Karpas-422 (cell line): ENCODE results near the gene EIF4ENIF1. TPM values are rescaled to one million over a fixed set of nuclear protein-coding genes. Genes with fewer than 3 reads are reported as not detected.
"Not testable (repeated sequence)": the region's sequence is repeated elsewhere in the genome, so short reads cannot be mapped to it uniquely, and the experiment has no call there.

Experiments
- DNase-seq: peaks from one replicate; pipeline ENCODE4 v3.0.0-alpha.2; 2015
- H2AFZ ChIP-seq: fragments of 200-600 bp; sonication (generic); 2 replicates; pipeline ENCODE4 v1.6.1; 2014; ENCODE audit warnings: antibody characterized with exemption, low read length, mixed read lengths
- H3K27ac ChIP-seq: fragments of 200-600 bp; sonication (generic); 2 replicates; pipeline ENCODE4 v1.5.1; 2014; ENCODE audit warnings: mild to moderate bottlenecking, low read length, moderate library complexity
- H3K27me3 ChIP-seq: fragments of 200-600 bp; sonication (generic); 2 replicates; pipeline ENCODE4 v1.6.1; 2014; ENCODE audit warnings: low read length, mixed read lengths
- H3K36me3 ChIP-seq: fragments of 200-600 bp; sonication (generic); 2 replicates; pipeline ENCODE4 v1.6.1; 2014; ENCODE audit warnings: low read length, mixed read lengths; ENCODE audit not compliant: insufficient read depth
- H3K4me1 ChIP-seq: fragments of 200-600 bp; sonication (generic); 2 replicates; pipeline ENCODE4 v1.6.1; 2014; ENCODE audit warnings: mild to moderate bottlenecking, low read length, mixed read lengths
- H3K4me2 ChIP-seq: fragments of 200-600 bp; sonication (generic); 2 replicates; pipeline ENCODE4 v1.6.1; 2014; ENCODE audit warnings: low read length, low read depth, mild to moderate bottlenecking; ENCODE audit not compliant: poor library complexity, severe bottlenecking
- H3K4me3 ChIP-seq: fragments of 200-600 bp; sonication (generic); 2 replicates; pipeline ENCODE4 v1.5.1; 2014; ENCODE audit warnings: mild to moderate bottlenecking, antibody characterized with exemption, low read length, mixed read lengths
- H3K79me2 ChIP-seq: fragments of 200-600 bp; sonication (generic); 2 replicates; pipeline ENCODE4 v1.6.1; 2014; ENCODE audit warnings: mild to moderate bottlenecking, low read length, mixed read lengths
- H3K9ac ChIP-seq: fragments of 200-600 bp; sonication (generic); 2 replicates; pipeline ENCODE4 v1.6.0; 2014; ENCODE audit warnings: low read length
- H3K9me2 ChIP-seq: fragments of 200-600 bp; sonication (generic), shearing (Covaris generic); replicated peaks from 2 replicates; pipeline ENCODE4 v1.6.0; 2014; ENCODE audit warnings: mild to moderate bottlenecking, low read length, moderate library complexity; ENCODE audit not compliant: insufficient read depth
- H3K9me3 ChIP-seq: fragments of 300-700, 200-600 bp; sonication (generic); 2 replicates; pipeline ENCODE4 v1.6.1; 2014; ENCODE audit warnings: low read length, mixed read lengths
- H4K20me1 ChIP-seq: fragments of 200-600 bp; sonication (generic); 2 replicates; pipeline ENCODE4 v1.6.1; 2014; ENCODE audit warnings: mild to moderate bottlenecking, antibody characterized with exemption, low read length, low read depth; ENCODE audit not compliant: insufficient read depth
- total RNA-seq: library from RNA; depleted of rRNA; stranded (reverse); fragments of >200 nt; shearing (Covaris generic); gene quantifications from 2 replicates; pipeline ENCODE4 v1.2.3, GENCODE V29; 2014; ENCODE audit warnings: low replicate concordance

EIF4ENIF1 gene
- total RNA-seq, 1 experiment from 2014 or later = 25.4 TPM

DNA sequence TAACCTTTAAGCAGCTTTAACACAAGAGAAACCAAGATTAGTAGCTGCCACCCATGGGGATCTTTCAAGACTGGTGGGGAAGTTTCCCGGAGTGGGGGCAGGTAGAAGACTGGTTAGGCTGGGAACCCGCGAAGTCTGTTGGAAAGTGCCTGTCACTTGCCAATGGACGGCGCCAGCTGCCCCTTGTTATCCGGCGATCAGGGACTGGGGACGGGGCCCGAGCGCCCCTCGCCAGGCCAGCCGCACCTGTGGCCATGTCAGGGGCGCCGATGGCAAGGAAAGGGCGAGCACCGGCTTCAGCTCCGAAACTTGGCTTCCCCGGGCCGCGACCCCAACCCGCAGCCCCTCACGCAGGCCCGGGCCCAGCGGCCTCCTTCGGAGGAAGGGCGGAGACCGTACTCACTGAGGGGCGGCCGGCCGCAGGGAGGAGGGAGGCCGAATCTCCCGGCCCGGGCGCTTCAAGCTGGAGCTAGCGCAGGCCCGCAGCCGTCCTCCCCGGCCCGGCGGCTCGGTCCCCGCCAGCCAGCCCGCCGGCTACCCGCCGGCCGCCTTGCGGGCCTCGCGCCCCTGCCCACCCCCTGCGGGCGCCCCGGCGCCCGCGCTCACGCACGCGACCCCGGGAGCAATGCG, 539 bp downstream of the EIF4ENIF1 start:
- peaks cover 23% of the 10 kb centered on the region for H3K36me3 ChIP-seq
- peak; percentile 57 for DNase-seq
- peak overlapping the region; percentile 92 for H3K4me2 ChIP-seq
- H2AFZ ChIP-seq = 0 out of 2 replicates have a peak overlapping the region, but pooled peaks have one; percentile 16
- peaks cover 43% of the 10 kb centered on the region for H3K4me1 ChIP-seq
- H4K20me1 ChIP-seq = 0 out of 2 replicates have a peak, but pooled peaks cover 4% of the 10 kb centered on the region
- no peaks in the 10 kb centered on the region for H3K27me3 ChIP-seq
- peak overlapping the region; percentile 87 for H3K9ac ChIP-seq
- H3K9me3 ChIP-seq = no peaks in the 10 kb centered on the region
- H3K9me2 ChIP-seq = no peaks in the 10 kb centered on the region
- peak overlapping the region; percentile 94 for H3K4me3 ChIP-seq
- H3K79me2 ChIP-seq = peaks cover 56% of the 10 kb centered on the region
- peak overlapping the region; percentile 99 for H3K27ac ChIP-seq

- Histone ChIP-seq H3K9me3 (no peaks in the 10 kb centered on the region), H2AFZ (no peak overlapping the region), H3K79me2 (peaks cover 63% of the 10 kb centered on the region)
Observed at GRCh38 chr22:31488346-31488883, 1.2 kb downstream of the EIF4ENIF1 start.

DNA sequence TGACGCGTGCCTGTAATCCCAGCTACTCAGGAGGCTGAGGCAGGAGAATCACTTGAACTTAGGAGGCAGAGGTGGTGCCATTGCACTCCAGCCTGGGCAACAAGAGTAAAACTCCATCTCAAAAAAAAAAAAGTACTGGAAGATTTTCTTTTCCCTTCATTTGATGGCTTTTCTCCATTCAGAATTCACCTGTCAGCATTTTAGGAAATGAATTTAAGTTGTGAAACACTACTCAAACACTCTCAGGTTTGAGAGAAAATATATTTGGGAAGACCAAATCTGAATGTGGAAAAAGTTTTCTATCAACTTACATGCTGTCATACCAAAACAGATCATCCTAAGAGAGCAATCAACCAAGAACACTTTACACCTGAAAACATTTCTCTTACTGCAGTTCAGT, 2.7 kb downstream of the EIF4ENIF1 start:
- no peak for DNase-seq
- peaks cover 30% of the 10 kb centered on the region for H3K4me1 ChIP-seq
- H3K79me2 ChIP-seq = peaks cover 77% of the 10 kb centered on the region
- no peak overlapping the region for H3K27ac ChIP-seq
- no peaks in the 10 kb centered on the region for H3K9me3 ChIP-seq
- H3K9ac ChIP-seq = no peak overlapping the region
- no peak overlapping the region for H2AFZ ChIP-seq
- peaks cover 35% of the 10 kb centered on the region for H3K36me3 ChIP-seq
- H3K9me2 ChIP-seq = no peaks in the 10 kb centered on the region
- 0 out of 2 replicates have a peak, but pooled peaks cover 4% of the 10 kb centered on the region for H4K20me1 ChIP-seq
- no peak overlapping the region for H3K4me3 ChIP-seq
- H3K4me2 ChIP-seq = peak overlapping the region; percentile 92
- H3K27me3 ChIP-seq = no peaks in the 10 kb centered on the region

More at GRCh38 chr22:31488346-31488883, 1.2 kb downstream of the EIF4ENIF1 start:
- Histone ChIP-seq H3K4me2 (peak overlapping the region; percentile 92), H3K27me3 (no peaks in the 10 kb centered on the region), H3K9me2 (no peaks in the 10 kb centered on the region), H3K36me3 (peaks cover 30% of the 10 kb centered on the region), H3K4me1 (peaks cover 36% of the 10 kb centered on the region), H3K4me3 (peak overlapping the region; percentile 94), H3K9ac (peak overlapping the region; percentile 87), H4K20me1 (0 out of 2 replicates have a peak, but pooled peaks cover 4% of the 10 kb centered on the region), H3K27ac (peak overlapping the region; percentile 99)
- DNase-seq = peak; percentile 52

GRCh38 chr22:31486369-31486768, 3.3 kb downstream of the EIF4ENIF1 start:
- peaks cover 81% of the 10 kb centered on the region for H3K79me2 ChIP-seq
- not testable (repeated sequence) for H3K9ac ChIP-seq, H2AFZ ChIP-seq, H3K27ac ChIP-seq, H3K4me3 ChIP-seq, H3K4me2 ChIP-seq, H4K20me1 ChIP-seq, H3K27me3 ChIP-seq, H3K9me3 ChIP-seq, DNase-seq, H3K9me2 ChIP-seq
- peaks cover 41% of the 10 kb centered on the region for H3K36me3 ChIP-seq
- H3K4me1 ChIP-seq = peaks cover 24% of the 10 kb centered on the region

- peaks cover 90% of the 10 kb centered on the region for H3K79me2 ChIP-seq
- not testable (repeated sequence) for H4K20me1 ChIP-seq, H3K9ac ChIP-seq, H2AFZ ChIP-seq, H3K27ac ChIP-seq, H3K4me3 ChIP-seq, DNase-seq, H3K27me3 ChIP-seq, H3K9me3 ChIP-seq, H3K9me2 ChIP-seq, H3K4me1 ChIP-seq, H3K4me2 ChIP-seq
- H3K36me3 ChIP-seq = peaks cover 63% of the 10 kb centered on the region
Observed at GRCh38 chr22:31482470-31482869, 7.2 kb downstream of the EIF4ENIF1 start.

- Histone ChIP-seq H3K79me2 (peaks cover 93% of the 10 kb centered on the region), H3K4me3 (no peak overlapping the region), H3K4me2 (no peak overlapping the region), H3K4me1 (no peaks in the 10 kb centered on the region), H2AFZ (no peak overlapping the region), H3K9ac (no peak overlapping the region), H3K27me3 (no peaks in the 10 kb centered on the region), H4K20me1 (0 out of 2 replicates have a peak, but pooled peaks cover 4% of the 10 kb centered on the region), H3K9me2 (no peaks in the 10 kb centered on the region), H3K9me3 (no peaks in the 10 kb centered on the region), H3K27ac (no peak overlapping the region), H3K36me3 (peaks cover 60% of the 10 kb centered on the region)
- DNase-seq = no peak
Observed at GRCh38 chr22:31481129-31481528, 8.5 kb downstream of the EIF4ENIF1 start.

DNA sequence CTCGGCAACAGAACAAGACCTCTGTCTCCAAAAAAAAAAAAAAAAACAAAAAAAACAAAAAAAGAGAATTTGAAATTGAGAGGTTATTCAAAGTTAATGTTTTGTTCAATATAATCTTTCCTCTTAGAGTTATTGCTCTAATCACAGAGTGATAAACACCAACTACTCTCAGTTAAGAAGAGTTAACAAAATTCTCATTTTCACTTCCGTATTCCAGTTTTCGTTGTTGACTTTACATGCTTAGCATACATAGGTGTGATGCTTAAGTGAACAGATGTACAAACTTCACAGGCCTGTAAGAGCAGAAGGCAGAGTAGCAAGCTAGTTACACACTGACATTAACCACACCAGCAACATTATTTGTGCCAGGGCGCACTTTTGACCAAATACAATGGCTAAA, 12.3 kb downstream of the EIF4ENIF1 start:
- Histone ChIP-seq H3K4me1 (no peaks in the 10 kb centered on the region), H3K9me2 (no peaks in the 10 kb centered on the region), H2AFZ (no peak overlapping the region), H3K27me3 (no peaks in the 10 kb centered on the region), H3K4me3 (no peak overlapping the region), H4K20me1 (0 out of 2 replicates have a peak, but pooled peaks cover 4% of the 10 kb centered on the region), H3K9me3 (no peaks in the 10 kb centered on the region), H3K27ac (no peak overlapping the region), H3K79me2 (peaks cover 95% of the 10 kb centered on the region), H3K9ac (no peak overlapping the region), H3K4me2 (no peak overlapping the region), H3K36me3 (peaks cover 69% of the 10 kb centered on the region)
- DNase-seq = no peak

GRCh38 chr22:31475800-31476199, 13.8 kb downstream of the EIF4ENIF1 start:
- H2AFZ ChIP-seq = no peak overlapping the region
- no peak for DNase-seq
- no peak overlapping the region for H3K4me3 ChIP-seq
- H3K4me1 ChIP-seq = no peaks in the 10 kb centered on the region
- peaks cover 92% of the 10 kb centered on the region for H3K79me2 ChIP-seq
- H4K20me1 ChIP-seq = 0 out of 2 replicates have a peak, but pooled peaks cover 4% of the 10 kb centered on the region
- H3K9me3 ChIP-seq = no peaks in the 10 kb centered on the region
- H3K9ac ChIP-seq = no peak overlapping the region
- H3K4me2 ChIP-seq = no peak overlapping the region
- H3K36me3 ChIP-seq = peaks cover 64% of the 10 kb centered on the region
- H3K27me3 ChIP-seq = no peaks in the 10 kb centered on the region
- no peaks in the 10 kb centered on the region for H3K9me2 ChIP-seq
- H3K27ac ChIP-seq = no peak overlapping the region
